ENCODE data around the gene PABPC4L.
"Not testable (repeated sequence)": the region's sequence is repeated elsewhere in the genome, so short reads cannot be mapped to it uniquely, and the experiment has no call there.

The PABPC4L gene

GRCh38 chr4:134201216-134202161 is at the start of gene PABPC4L:
Gene PABPC4L (minus strand): TSS chr4:134201789. CDS start chr4:134201019, 770 bp downstream.
- DNase-seq = no peak

GRCh38 chr4:134251322-134251721 is 49.7 kb upstream of the PABPC4L start:
- DNase-seq = no peak

- DNase-seq = no peak
Measured at GRCh38 chr4:134243742-134244713, 42.4 kb upstream of the PABPC4L start.

GRCh38 chr4:134219043-134219442 is 17.5 kb upstream of the PABPC4L start:
- DNase-seq = no peak

GRCh38 chr4:134216411-134216810 is 14.8 kb upstream of the PABPC4L start:
- no peak for DNase-seq

- DNase-seq = no peak
Measured at GRCh38 chr4:134215620-134216344, 14.2 kb upstream of the PABPC4L start.

- DNase-seq = not testable (repeated sequence)
Measured at GRCh38 chr4:134207955-134208354, 6.4 kb upstream of the PABPC4L start.

- no peak for DNase-seq
Measured at GRCh38 chr4:134202166-134202956, 772 bp upstream of the PABPC4L start.

- DNase-seq = peak; percentile 32
Measured at GRCh38 chr4:134200811-134201215, 776 bp downstream of the PABPC4L start.

- no peak for DNase-seq
Measured at GRCh38 chr4:134189949-134190348, 11.6 kb downstream of the PABPC4L start.

- DNase-seq = no peak
Measured at GRCh38 chr4:134189480-134189879, 12.1 kb downstream of the PABPC4L start.

- no peak for DNase-seq
Measured at GRCh38 chr4:134178706-134179105, 22.9 kb downstream of the PABPC4L start.

GRCh38 chr4:134174271-134174670 is 27.3 kb downstream of the PABPC4L start:
- DNase-seq = no peak

- DNase-seq = no peak
Measured at GRCh38 chr4:134160211-134160610, 41.4 kb downstream of the PABPC4L start.

GRCh38 chr4:134154097-134154496 is 47.5 kb downstream of the PABPC4L start:
- DNase-seq = no peak

- DNase-seq = no peak
Measured at GRCh38 chr4:134147941-134148340, 53.6 kb downstream of the PABPC4L start.

Data from activated CD8-positive, alpha-beta memory T cell treated with anti-CD3 and anti-CD28 coated beads for 24 hours (primary cell).